Mammary epithelial cell (primary cell): ENCODE results near the gene TOM1L2.

Experiments
- CTCF ChIP-seq, 2 donors: IDR thresholded peaks in 1 of 2; conservative IDR thresholded peaks in 1 of 2; 2 replicates each; pipeline ENCODE4 v1.5.1; 2011 to 2012; ENCODE audit warnings: inconsistent platforms in 2 of 2, low read length in 2 of 2, mild to moderate bottlenecking in 2 of 2, control low read depth in 1 of 2, low read depth in 1 of 2; ENCODE audit not compliant: insufficient read depth in 1 of 2; ENCODE audit errors: extremely low read depth in 1 of 2
- EZH2 ChIP-seq: IDR thresholded peaks from 2 replicates; pipeline ENCODE4 v1.6.1; 2012; ENCODE audit warnings: low read length, inconsistent platforms, borderline replicate concordance

GRCh38 chr17:17876959-17877528 lies 95.2 kb downstream of the TOM1L2 start:
- no peak for TF ChIP-seq CTCF (conservative IDR thresholded peaks at IDR 0.05 in 1 of 2, IDR thresholded peaks at IDR 0.05 in 1 of 2; ENCODE audit: extremely low read depth in 1 of 2, insufficient read depth in 1 of 2, low read depth in 1 of 2, low read length in 2 of 2)
- no peak for TF ChIP-seq EZH2
